HG03457 (cell line): ENCODE measurements around the gene SLC37A1.
"Not testable (repeated sequence)": the region's sequence is repeated elsewhere in the genome, so short reads cannot be mapped to it uniquely, and the experiment has no call there.

Experiments
- ATAC-seq: cut with Tn5 transposase; IDR thresholded peaks from one replicate; pipeline ENCODE4 v1.9.1; 2021; ENCODE audit warnings: moderate number of reproducible peaks; ENCODE audit not compliant: unreplicated experiment

SLC37A1 gene

GRCh38 chr21:42614811-42615351 lies 101.2 kb downstream of the SLC37A1 start:
- no peak for ATAC-seq

GRCh38 chr21:42615377-42615776 lies 101.7 kb downstream of the SLC37A1 start:
- ATAC-seq, result not testable (repeated sequence)

GRCh38 chr21:42615924-42616323 lies 102.3 kb downstream of the SLC37A1 start:
- no peak for ATAC-seq

GRCh38 chr21:42616446-42616845 lies 102.8 kb downstream of the SLC37A1 start:
- no peak for ATAC-seq

GRCh38 chr21:42616941-42617340 lies 103.3 kb downstream of the SLC37A1 start:
- no peak for ATAC-seq

GRCh38 chr21:42617486-42617885 lies 103.8 kb downstream of the SLC37A1 start:
- ATAC-seq, result no peak

GRCh38 chr21:42618707-42619102 lies 105.1 kb downstream of the SLC37A1 start:
- ATAC-seq, result no peak

- ATAC-seq, result no peak
Measured at GRCh38 chr21:42619166-42619565, 105.5 kb downstream of the SLC37A1 start.

GRCh38 chr21:42619841-42620240 lies 106.2 kb downstream of the SLC37A1 start:
- ATAC-seq, result no peak

GRCh38 chr21:42621166-42621818 lies 107.6 kb downstream of the SLC37A1 start:
- no peak for ATAC-seq

- no peak for ATAC-seq
Measured at GRCh38 chr21:42621819-42622177, 108.1 kb downstream of the SLC37A1 start.

GRCh38 chr21:42622284-42622683 lies 108.6 kb downstream of the SLC37A1 start:
- no peak for ATAC-seq

- ATAC-seq, result no peak
Measured at GRCh38 chr21:42623694-42624093, 110.0 kb downstream of the SLC37A1 start.

GRCh38 chr21:42624095-42624790 lies 110.6 kb downstream of the SLC37A1 start:
- no peak for ATAC-seq

- no peak for ATAC-seq
Measured at GRCh38 chr21:42624936-42625335, 111.3 kb downstream of the SLC37A1 start.

GRCh38 chr21:42626171-42626570 lies 112.5 kb downstream of the SLC37A1 start:
- no peak for ATAC-seq

GRCh38 chr21:42627527-42628289 lies 114.1 kb downstream of the SLC37A1 start:
- no peak for ATAC-seq

- ATAC-seq, result not testable (repeated sequence)
Measured at GRCh38 chr21:42628466-42629061, 114.9 kb downstream of the SLC37A1 start.

GRCh38 chr21:42629933-42630589 lies 116.4 kb downstream of the SLC37A1 start:
- ATAC-seq, result no peak

- ATAC-seq, result no peak
Measured at GRCh38 chr21:42630626-42631025, 117.0 kb downstream of the SLC37A1 start.
